Gastrocnemius medialis (tissue), 4 donors: Measurements from ENCODE around the gene TBX15. TPM values are rescaled to one million over a fixed set of nuclear protein-coding genes. Genes with fewer than 3 reads are reported as not detected.

Experiments used
- ATAC-seq, 2 donors: fragments of 150-250 bp; one replicate each; pipeline ENCODE4 v1.9.1; 2016
- DNase-seq, 2 donors: peaks; one replicate each; pipeline ENCODE4 v3.0.0-alpha.2; 2019
- H3K27ac ChIP-seq, 4 donors: fragments of 200-600 bp; sonication (generic); 1 replicate in 1 of 4; 2 replicates in 3 of 4; pipeline ENCODE4 v1.5.1; 2016 to 2018; ENCODE audit warnings: mild to moderate bottlenecking in 2 of 4, moderate library complexity in 1 of 4
- H3K27me3 ChIP-seq, 3 donors: fragments of 200-600 bp; sonication (generic) in 2 of 3; 1 replicate in 1 of 3; 2 replicates in 2 of 3; pipeline versions ENCODE4 v1.5.1 to v1.6.0; 2016 to 2019; ENCODE audit warnings: mild to moderate bottlenecking in 1 of 3, moderate library complexity in 1 of 3
- H3K36me3 ChIP-seq, 2 donors: fragments of 200-600 bp; sonication (generic) in 1 of 2; one replicate each; pipeline ENCODE4 v1.5.1; 2017 to 2018
- H3K4me1 ChIP-seq, 2 donors: fragments of 200-600 bp; sonication (generic) in 1 of 2; one replicate each; pipeline ENCODE4 v1.5.1; 2016 to 2017; ENCODE audit warnings: mild to moderate bottlenecking in 2 of 2
- H3K4me3 ChIP-seq, 4 donors: fragments of 200-600 bp; sonication (generic) in 3 of 4; 1 replicate in 1 of 4; 2 replicates in 3 of 4; pipeline ENCODE4 v1.5.1; 2016 to 2019; ENCODE audit warnings: mild to moderate bottlenecking in 2 of 4
- H3K9me3 ChIP-seq, 3 donors: fragments of 200-600 bp; sonication (generic) in 2 of 3; 1 replicate in 1 of 3; 2 replicates in 2 of 3; pipeline ENCODE4 v1.5.1; 2016 to 2019
- CTCF ChIP-seq, 5 experiments: fragments of 450-650 bp in 3 of 5; fragments of 200-600 bp in 2 of 5; sonication (generic) in 2 of 5; IDR thresholded peaks in 4 of 5; conservative IDR thresholded peaks in 1 of 5; 1 replicate in 4 of 5; 2 replicates in 1 of 5; pipeline ENCODE4 v1.5.1; 2016 to 2019; ENCODE audit warnings: antibody characterized with exemption in 5 of 5, mild to moderate bottlenecking in 3 of 5, moderate library complexity in 3 of 5
- POLR2A ChIP-seq, 2 donors: fragments of 450-650 bp; IDR thresholded peaks; one replicate each; pipeline ENCODE4 v1.6.1; 2017; ENCODE audit warnings: antibody characterized with exemption in 2 of 2, mild to moderate bottlenecking in 2 of 2, moderate library complexity in 2 of 2
- in situ Hi-C, 4 donors: fragments of 200-750 bp; cut with MboI; loops; one replicate each; pipeline versions ENCODE4 v1.15.0 to v1.8.0; 2017; ENCODE audit warnings: low sequenced_read_pairs in 4 of 4
- intact Hi-C: fragments of 100-400 bp; cut with DNase I; formaldehyde crosslinking; loops from one replicate; pipeline ENCODE4 v1.15.1; 2023; ENCODE audit warnings: low total_unique reads
- total RNA-seq, 4 donors: library from RNA; depleted of rRNA; stranded (reverse); fragments of >200 nt; gene quantifications; one replicate each; pipeline versions ENCODE4 v1.1.0 to v1.2.3, GENCODE V29; 2016

The TBX15 gene
- total RNA-seq, 4 donors from 2014 or later = 91.4 to 275 (median 245) TPM

- TF ChIP-seq POLR2A (IDR thresholded peaks at IDR 0.05) (no peak), CTCF (IDR thresholded peaks at IDR 0.05 in 4 of 5, conservative IDR thresholded peaks at IDR 0.05 in 1 of 5) (no peak)
- no peak overlapping the region for H3K4me3 ChIP-seq
- in situ Hi-C loops = loop anchor here in 1 of 4 donors (25.0 kb wide), 1 partner anchor 674 kb away; no protein-coding TSS in a partner anchor
- intact Hi-C loops = loop anchor here (2.0 to 10.0 kb wide), 3 partner anchors 16 to 1356 kb away; partner anchors contain the start of gene TENT5C
- H3K27ac ChIP-seq = peak overlapping the region; percentile 85 to 96 (median 94)
- H3K27me3 ChIP-seq = no peaks in the 10 kb centered on the region
- peaks cover 72 to 74% of the 10 kb centered on the region in 2 donors for H3K4me1 ChIP-seq
- ATAC-seq (peak; percentile 13 to 16), DNase-seq (no peak)
- no peaks in the 10 kb centered on the region for H3K9me3 ChIP-seq
- H3K36me3 ChIP-seq = no peaks in the 10 kb centered on the region
Measured at GRCh38 chr1:118961156-118961555, 27.0 kb downstream of the TBX15 start.

- in situ Hi-C loops (loop anchor here in 1 of 4 donors (25.0 kb wide), 1 partner anchor 673 kb away; no protein-coding TSS in a partner anchor), intact Hi-C loops (loop anchor here (1.0 to 10.0 kb wide), 4 partner anchors 11 to 1356 kb away; partner anchors contain the start of gene TENT5C)
- H3K36me3 ChIP-seq = no peaks in the 10 kb centered on the region
- no peaks in the 10 kb centered on the region for H3K9me3 ChIP-seq
- DNase-seq (peak; percentile 96 to 98), ATAC-seq (peak; percentile 75 to 80)
- peak overlapping the region; percentile 85 to 96 (median 94) for H3K27ac ChIP-seq
- peaks cover 72 to 74% of the 10 kb centered on the region in 2 donors for H3K4me1 ChIP-seq
- TF ChIP-seq CTCF (IDR thresholded peaks at IDR 0.05 in 4 of 5, conservative IDR thresholded peaks at IDR 0.05 in 1 of 5) (no peak), POLR2A (IDR thresholded peaks at IDR 0.05) (peak; percentile 33 to 65)
- H3K27me3 ChIP-seq = no peaks in the 10 kb centered on the region
- H3K4me3 ChIP-seq = peak overlapping the region in 1 of 4 donors; percentile 28
Measured at GRCh38 chr1:118960567-118961136, 27.5 kb downstream of the TBX15 start.

- Histone ChIP-seq H3K4me3 (peak overlapping the region in 1 of 4 donors; percentile 28), H3K36me3 (no peaks in the 10 kb centered on the region), H3K4me1 (peaks cover 72 to 74% of the 10 kb centered on the region in 2 donors), H3K27ac (peak overlapping the region; percentile 85 to 96 (median 94)), H3K27me3 (no peaks in the 10 kb centered on the region), H3K9me3 (no peaks in the 10 kb centered on the region)
- TF ChIP-seq CTCF (IDR thresholded peaks at IDR 0.05 in 4 of 5, conservative IDR thresholded peaks at IDR 0.05 in 1 of 5) (no peak), POLR2A (IDR thresholded peaks at IDR 0.05) (no peak)
- intact Hi-C loops (loop anchor here (1.0 to 10.0 kb wide), 4 partner anchors 11 to 1355 kb away; partner anchors contain the start of gene TENT5C), in situ Hi-C loops (loop anchor here in 1 of 4 donors (25.0 kb wide), 1 partner anchor 673 kb away; no protein-coding TSS in a partner anchor)
- peak; percentile 56 to 73 for DNase-seq
- ATAC-seq = peak; percentile 21 to 26
Measured at GRCh38 chr1:118960026-118960561, 28.0 kb downstream of the TBX15 start.

- Histone ChIP-seq H3K27me3 (no peaks in the 10 kb centered on the region), H3K9me3 (no peaks in the 10 kb centered on the region), H3K4me1 (peaks cover 72 to 74% of the 10 kb centered on the region in 2 donors), H3K36me3 (no peaks in the 10 kb centered on the region), H3K27ac (peak overlapping the region; percentile 85 to 96 (median 94)), H3K4me3 (no peak overlapping the region)
- in situ Hi-C loops = loop anchor here in 1 of 4 donors (25.0 kb wide), 1 partner anchor 672 kb away; no protein-coding TSS in a partner anchor
- TF ChIP-seq POLR2A (IDR thresholded peaks at IDR 0.05) = no peak
- no peak for TF ChIP-seq CTCF (IDR thresholded peaks at IDR 0.05 in 4 of 5, conservative IDR thresholded peaks at IDR 0.05 in 1 of 5)
- ATAC-seq (peak; percentile 35 to 57), DNase-seq (peak; percentile 66 to 81)
- intact Hi-C loops = loop anchor here (1.0 kb wide), 1 partner anchor 657 kb away; no protein-coding TSS in a partner anchor
Measured at GRCh38 chr1:118958937-118959631, 29.1 kb downstream of the TBX15 start.
